NCI-H187 (cell line): ENCODE measurements around the gene ZFHX2.
A peak's percentile ranks its signal among the peaks of the same experiment; 100 is the strongest.

Source experiments
- DNase-seq, 2 experiments: peaks; one replicate each; lab custom pipeline; 2025; lab: John Stamatoyannopoulos, UW

Gene ZFHX2

GRCh38 chr14:23518709-23519108 is 32.9 kb downstream of the ZFHX2 start:
- DNase-seq, result no peak

GRCh38 chr14:23517650-23518326 is 33.8 kb downstream of the ZFHX2 start:
- no peak for DNase-seq

GRCh38 chr14:23514644-23514957 is 37.0 kb downstream of the ZFHX2 start:
- DNase-seq, result no peak

- no peak for DNase-seq
Measured at GRCh38 chr14:23513818-23514643, 37.5 kb downstream of the ZFHX2 start.

GRCh38 chr14:23513005-23513817 is 38.4 kb downstream of the ZFHX2 start:
- no peak for DNase-seq

GRCh38 chr14:23512156-23512555 is 39.4 kb downstream of the ZFHX2 start:
- DNase-seq, result no peak

- no peak for DNase-seq
Measured at GRCh38 chr14:23494223-23494622, 57.3 kb downstream of the ZFHX2 start.

- DNase-seq, result no peak
Measured at GRCh38 chr14:23492618-23493272, 58.8 kb downstream of the ZFHX2 start.

GRCh38 chr14:23487216-23487615 is 64.3 kb downstream of the ZFHX2 start:
- no peak for DNase-seq

- DNase-seq, result no peak
Measured at GRCh38 chr14:23486036-23486435, 65.5 kb downstream of the ZFHX2 start.

GRCh38 chr14:23485326-23485725 is 66.2 kb downstream of the ZFHX2 start:
- DNase-seq, result no peak

- DNase-seq, result no peak
Measured at GRCh38 chr14:23483236-23483854, 68.2 kb downstream of the ZFHX2 start.

- no peak for DNase-seq
Measured at GRCh38 chr14:23482823-23483148, 68.8 kb downstream of the ZFHX2 start.

GRCh38 chr14:23481979-23482822 is 69.4 kb downstream of the ZFHX2 start:
- no peak for DNase-seq

- no peak for DNase-seq
Measured at GRCh38 chr14:23481362-23481970, 70.1 kb downstream of the ZFHX2 start.

GRCh38 chr14:23478109-23478759 is 73.3 kb downstream of the ZFHX2 start:
- peak; percentile 31 to 35 for DNase-seq

GRCh38 chr14:23470947-23471346 is 80.6 kb downstream of the ZFHX2 start:
- no peak for DNase-seq
